ENCODE data around the gene CMSS1.

The CMSS1 gene

GRCh38 chr3:99899603-99900002 lies 81.9 kb downstream of the CMSS1 start:
- TF ChIP-seq POLR2AphosphoS5 (IDR thresholded peaks at IDR 0.05; ENCODE audit: low read depth, low read length) (no peak), TAF1 (IDR thresholded peaks at IDR 0.05; ENCODE audit: borderline replicate concordance, insufficient read depth, low read length) (no peak), FOXP2 (optimal IDR thresholded peaks at IDR 0.05; ENCODE audit: borderline replicate concordance, extremely low read depth, extremely low read length, insufficient read depth) (no peak), REST (IDR thresholded peaks at IDR 0.05; ENCODE audit: insufficient read depth in 1 of 2, low read depth in 2 of 2, low read length in 2 of 2) (no peak), SIN3A (IDR thresholded peaks at IDR 0.05; ENCODE audit: borderline replicate concordance, insufficient read depth, low read length) (no peak)

- TF ChIP-seq POLR2AphosphoS5 (IDR thresholded peaks at IDR 0.05; ENCODE audit: low read depth, low read length) (no peak), REST (IDR thresholded peaks at IDR 0.05; ENCODE audit: insufficient read depth in 1 of 2, low read depth in 2 of 2, low read length in 2 of 2) (no peak), TAF1 (IDR thresholded peaks at IDR 0.05; ENCODE audit: borderline replicate concordance, insufficient read depth, low read length) (no peak), FOXP2 (optimal IDR thresholded peaks at IDR 0.05; ENCODE audit: borderline replicate concordance, extremely low read depth, extremely low read length, insufficient read depth) (no peak), SIN3A (IDR thresholded peaks at IDR 0.05; ENCODE audit: borderline replicate concordance, insufficient read depth, low read length) (no peak)
Measured at GRCh38 chr3:99900248-99900647, 82.6 kb downstream of the CMSS1 start.

GRCh38 chr3:99901200-99901926 lies 83.7 kb downstream of the CMSS1 start:
- TF ChIP-seq REST (IDR thresholded peaks at IDR 0.05; ENCODE audit: insufficient read depth in 1 of 2, low read depth in 2 of 2, low read length in 2 of 2) (no peak), SIN3A (IDR thresholded peaks at IDR 0.05; ENCODE audit: borderline replicate concordance, insufficient read depth, low read length) (no peak), POLR2AphosphoS5 (IDR thresholded peaks at IDR 0.05; ENCODE audit: low read depth, low read length) (no peak), FOXP2 (optimal IDR thresholded peaks at IDR 0.05; ENCODE audit: borderline replicate concordance, extremely low read depth, extremely low read length, insufficient read depth) (no peak), TAF1 (IDR thresholded peaks at IDR 0.05; ENCODE audit: borderline replicate concordance, insufficient read depth, low read length) (no peak)

- TF ChIP-seq SIN3A (IDR thresholded peaks at IDR 0.05; ENCODE audit: borderline replicate concordance, insufficient read depth, low read length): no peak
- no peak for TF ChIP-seq POLR2AphosphoS5 (IDR thresholded peaks at IDR 0.05; ENCODE audit: low read depth, low read length)
- no peak for TF ChIP-seq FOXP2 (optimal IDR thresholded peaks at IDR 0.05; ENCODE audit: borderline replicate concordance, extremely low read depth, extremely low read length, insufficient read depth)
- no peak for TF ChIP-seq REST (IDR thresholded peaks at IDR 0.05; ENCODE audit: insufficient read depth in 1 of 2, low read depth in 2 of 2, low read length in 2 of 2)
- no peak for TF ChIP-seq TAF1 (IDR thresholded peaks at IDR 0.05; ENCODE audit: borderline replicate concordance, insufficient read depth, low read length)
Measured at GRCh38 chr3:99902091-99902490, 84.4 kb downstream of the CMSS1 start.
